RWPE1 (cell line): ENCODE results near the gene ASIC5.
A peak's percentile ranks its signal among the peaks of the same experiment; 100 is the strongest.

ENCODE experiments used
- CTCF ChIA-PET: fragments of 350-600 bp; sonication (Branson Sonifier 250); formaldehyde crosslinking; extraction: SDS; loops from one replicate; lab custom pipeline; 2021; lab: Yijun Ruan, JAX
- POLR2A ChIA-PET: fragments of 400-600 bp; formaldehyde crosslinking; extraction: SDS; loops from one replicate; lab custom pipeline; 2020; ENCODE audit warnings: antibody characterized with exemption; ENCODE audit not compliant: low non-redundant PET; lab: Yijun Ruan, JAX
- DNase-seq: peaks from one replicate; pipeline ENCODE4 v3.0.0; 2012; ENCODE audit warnings: low spot score
- H3K27ac ChIP-seq: fragments of 450-650 bp; 2 replicates; pipeline ENCODE4 v1.5.1; 2017
- TF ChIP-seq, protein P1 (sequence below): fragments of 450-650 bp; conservative IDR thresholded peaks from 2 replicates; pipeline ENCODE4 v1.5.1; 2017; ENCODE audit warnings: low read depth, mild to moderate bottlenecking

The ASIC5 gene

DNA sequence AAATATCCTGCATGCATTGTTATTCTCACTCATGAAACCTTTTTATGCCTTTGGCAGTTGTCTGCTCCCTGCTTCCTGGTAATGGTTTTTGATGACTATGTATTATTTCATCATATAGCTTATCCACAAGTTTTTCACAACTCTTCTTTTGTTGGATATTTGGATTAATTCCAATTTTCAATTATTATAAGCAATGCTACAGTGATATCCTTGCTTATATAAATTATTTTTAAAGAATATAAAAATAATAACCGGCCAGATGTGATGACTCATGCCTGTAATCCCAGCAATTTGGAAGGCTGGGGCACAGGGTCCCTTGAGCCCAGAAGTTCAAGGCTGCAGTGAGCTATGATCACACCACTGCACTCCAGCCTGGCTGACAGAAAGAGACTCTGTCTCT lies 47.0 kb downstream of the ASIC5 start:
- ChIA-PET POLR2A (no interaction called here), CTCF (interaction anchor here (1.0 kb wide), 1 partner anchor 117 kb away, joined by 4 read pairs; no protein-coding TSS in a partner anchor)

DNA sequence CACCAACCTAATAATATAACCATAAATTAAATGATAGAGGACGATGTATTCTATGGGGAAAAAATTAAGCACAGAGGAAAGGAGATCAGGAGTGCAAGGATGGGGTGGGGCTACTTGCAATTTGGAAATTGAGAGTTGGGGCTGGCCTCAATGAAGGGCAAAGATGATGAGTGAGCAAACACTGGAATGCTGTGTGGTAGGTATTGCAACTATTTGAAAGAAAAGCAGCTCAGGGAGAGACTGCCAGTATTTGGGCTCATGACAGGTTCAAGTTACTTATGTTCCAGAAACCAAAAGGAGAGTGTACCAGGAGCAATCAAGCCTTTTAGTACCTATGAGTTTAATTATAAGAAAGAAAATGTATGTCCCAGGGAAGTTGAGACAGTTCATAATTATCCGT lies 47.4 kb downstream of the ASIC5 start:
- TF ChIP-seq, protein P1, sequence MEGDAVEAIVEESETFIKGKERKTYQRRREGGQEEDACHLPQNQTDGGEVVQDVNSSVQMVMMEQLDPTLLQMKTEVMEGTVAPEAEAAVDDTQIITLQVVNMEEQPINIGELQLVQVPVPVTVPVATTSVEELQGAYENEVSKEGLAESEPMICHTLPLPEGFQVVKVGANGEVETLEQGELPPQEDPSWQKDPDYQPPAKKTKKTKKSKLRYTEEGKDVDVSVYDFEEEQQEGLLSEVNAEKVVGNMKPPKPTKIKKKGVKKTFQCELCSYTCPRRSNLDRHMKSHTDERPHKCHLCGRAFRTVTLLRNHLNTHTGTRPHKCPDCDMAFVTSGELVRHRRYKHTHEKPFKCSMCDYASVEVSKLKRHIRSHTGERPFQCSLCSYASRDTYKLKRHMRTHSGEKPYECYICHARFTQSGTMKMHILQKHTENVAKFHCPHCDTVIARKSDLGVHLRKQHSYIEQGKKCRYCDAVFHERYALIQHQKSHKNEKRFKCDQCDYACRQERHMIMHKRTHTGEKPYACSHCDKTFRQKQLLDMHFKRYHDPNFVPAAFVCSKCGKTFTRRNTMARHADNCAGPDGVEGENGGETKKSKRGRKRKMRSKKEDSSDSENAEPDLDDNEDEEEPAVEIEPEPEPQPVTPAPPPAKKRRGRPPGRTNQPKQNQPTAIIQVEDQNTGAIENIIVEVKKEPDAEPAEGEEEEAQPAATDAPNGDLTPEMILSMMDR: no peak
- POLR2A ChIA-PET: no interaction called here
- H3K27ac ChIP-seq: no peak overlapping the region
- CTCF ChIA-PET: interaction anchor here (0.6 to 1.0 kb wide), 3 partner anchors 33 to 542 kb away, joined by 3 to 4 read pairs (median 3); no protein-coding TSS in a partner anchor
- DNase-seq: peak; percentile 3

More for the DNA sequence above, 47.0 kb downstream of the ASIC5 start:
- no peak overlapping the region for H3K27ac ChIP-seq
- no peak for DNase-seq
- TF ChIP-seq, protein P1: no peak

DNA sequence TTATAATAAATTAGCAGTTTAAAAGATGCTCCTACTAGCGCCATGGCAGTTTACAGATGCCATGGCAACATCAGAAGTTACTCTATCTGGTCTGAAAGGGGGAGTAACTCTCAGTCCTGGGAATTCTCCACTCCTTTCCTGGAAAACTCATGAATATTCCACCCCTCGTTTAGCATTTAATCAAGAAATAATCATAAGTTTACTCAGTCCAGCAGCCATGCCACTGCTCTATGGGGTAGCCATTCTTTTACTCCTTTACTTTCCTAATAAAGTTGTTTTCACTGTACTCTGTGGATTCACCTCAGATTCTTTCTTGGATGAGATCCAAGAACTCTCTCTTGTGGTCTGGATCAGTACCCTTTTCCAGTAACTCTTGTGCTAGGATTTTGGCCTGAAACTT lies 55.0 kb downstream of the ASIC5 start:
- no peak overlapping the region for H3K27ac ChIP-seq
- ChIA-PET POLR2A (no interaction called here), CTCF (interaction anchor here (0.5 to 1.8 kb wide), 2 partner anchors 143 to 1501 kb away, joined by 3 to 6 read pairs; partner anchors contain the start of gene CTSO)
- no peak for DNase-seq
- TF ChIP-seq, protein P1: no peak

DNA sequence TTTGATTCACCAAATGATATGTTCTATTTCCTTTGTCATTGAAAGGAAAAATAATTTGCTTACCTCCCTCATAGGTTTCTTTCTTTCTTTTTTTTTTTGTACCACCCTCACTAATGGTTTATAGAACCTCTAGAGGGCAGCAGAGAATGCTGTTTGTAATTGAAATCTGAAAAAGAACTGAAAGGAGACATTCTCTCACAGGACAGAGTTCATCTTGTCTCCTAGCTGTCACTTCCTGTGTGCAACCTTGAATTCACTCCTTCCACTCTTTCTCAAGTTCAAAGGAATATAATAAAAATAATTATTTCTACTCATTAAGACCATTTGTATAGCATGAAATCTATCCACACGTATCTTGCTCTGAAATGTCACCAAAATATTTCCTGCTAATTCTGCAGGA lies 56.2 kb downstream of the ASIC5 start:
- POLR2A ChIA-PET: no interaction called here
- H3K27ac ChIP-seq: no peak overlapping the region
- TF ChIP-seq, protein P1: peak; percentile 65
- peak; percentile 52 for DNase-seq
- CTCF ChIA-PET: interaction anchor here (0.7 to 1.8 kb wide), 3 partner anchors 36 to 1260 kb away, joined by 3 to 6 read pairs (median 5); partner anchors contain the start of genes CTSO and PLRG1

GRCh38 chr4:155807021-155807420 lies 59.1 kb downstream of the ASIC5 start:
- TF ChIP-seq, protein P1: no peak
- POLR2A ChIA-PET: no interaction called here
- CTCF ChIA-PET: interaction anchor here (0.7 to 1.0 kb wide), 2 partner anchors 10 to 262 kb away, joined by 3 to 5 read pairs; no protein-coding TSS in a partner anchor
- H3K27ac ChIP-seq: no peak overlapping the region
- DNase-seq: no peak

DNA sequence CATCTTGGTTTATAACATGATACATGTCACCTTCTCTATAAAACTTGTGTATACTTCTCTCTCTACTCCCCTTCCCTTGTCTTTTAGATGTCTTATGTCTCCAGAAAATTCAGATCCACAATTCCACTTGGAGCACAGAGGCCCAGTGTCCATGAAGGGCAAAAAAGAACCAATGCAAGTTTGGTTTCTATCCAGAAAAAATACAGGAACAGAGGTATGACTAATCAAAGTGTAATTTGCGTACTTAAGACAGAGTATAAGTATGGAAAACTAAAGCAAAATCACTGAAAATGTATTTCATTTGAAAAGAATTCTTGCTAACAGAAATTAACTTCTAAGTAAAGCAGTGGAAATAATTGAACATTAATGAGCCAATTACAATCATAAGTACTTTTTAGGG lies 61.1 kb downstream of the ASIC5 start:
- H3K27ac ChIP-seq: no peak overlapping the region
- TF ChIP-seq, protein P1: no peak
- CTCF ChIA-PET: interaction anchor here (0.6 kb wide), 1 partner anchor 149 kb away, joined by 3 read pairs; the partner anchor contains the start of gene CTSO
- DNase-seq: no peak
- POLR2A ChIA-PET: no interaction called here
